Neuronal stem cell (in vitro differentiated cells): ENCODE data around the gene TRIP10. TPM values are rescaled to one million over a fixed set of nuclear protein-coding genes. Genes with fewer than 3 reads are reported as not detected.

Experiments
- DNase-seq: peaks from one replicate; pipeline ENCODE4 v3.0.0-alpha.2; 2013; ENCODE audit warnings: low spot score
- H2AFZ ChIP-seq: one replicate; pipeline ENCODE4 v1.6.1; 2013; ENCODE audit warnings: mild to moderate bottlenecking, low read length, inconsistent platforms
- H2AK5ac ChIP-seq: 2 replicates; pipeline ENCODE4 v1.6.1; 2013; ENCODE audit warnings: low read depth, mild to moderate bottlenecking, inconsistent platforms, low read length, moderate library complexity, mixed read lengths
- H2BK120ac ChIP-seq: 2 replicates; pipeline ENCODE4 v1.6.1; 2013; ENCODE audit warnings: low read depth, mild to moderate bottlenecking, inconsistent platforms, low read length, moderate library complexity, mixed read lengths
- H2BK12ac ChIP-seq: one replicate; pipeline ENCODE4 v1.6.1; 2013; ENCODE audit warnings: low read length, inconsistent platforms
- H2BK15ac ChIP-seq: 2 replicates; pipeline ENCODE4 v1.6.1; 2013; ENCODE audit warnings: mild to moderate bottlenecking, low read length, inconsistent platforms, mixed read lengths
- H2BK5ac ChIP-seq: one replicate; pipeline ENCODE4 v1.6.1; 2013; ENCODE audit warnings: inconsistent platforms, mild to moderate bottlenecking, low read length, moderate library complexity
- H3K14ac ChIP-seq: one replicate; pipeline ENCODE4 v1.6.1; 2013; ENCODE audit warnings: low read length, inconsistent platforms
- H3K18ac ChIP-seq: 2 replicates; pipeline ENCODE4 v1.6.1; 2013; ENCODE audit warnings: low read length, inconsistent platforms
- H3K23ac ChIP-seq: 2 replicates; pipeline ENCODE4 v1.6.1; 2013; ENCODE audit warnings: low read depth, mild to moderate bottlenecking, mixed read lengths, low read length, inconsistent platforms; ENCODE audit not compliant: poor library complexity
- H3K27ac ChIP-seq: replicated peaks from 3 replicates; pipeline ENCODE4 v1.5.1; 2013; ENCODE audit warnings: low read length, inconsistent platforms
- H3K27me3 ChIP-seq, 3 experiments: 2 replicates each; pipeline ENCODE4 v1.6.1; 2013; ENCODE audit warnings: low read length in 3 of 3, mild to moderate bottlenecking in 2 of 3, inconsistent platforms in 1 of 3, low read depth in 1 of 3, mixed read lengths in 1 of 3, moderate library complexity in 1 of 3; ENCODE audit not compliant: control insufficient read depth in 3 of 3, insufficient read depth in 3 of 3
- H3K36me3 ChIP-seq, 2 donors: replicated peaks in 1 of 2; 2 replicates each; pipeline ENCODE4 v1.6.1; 2013; ENCODE audit warnings: low read length in 2 of 2; ENCODE audit not compliant: control insufficient read depth in 2 of 2, insufficient read depth in 2 of 2
- H3K4ac ChIP-seq: 2 replicates; pipeline ENCODE4 v1.6.1; 2013; ENCODE audit warnings: inconsistent platforms, mild to moderate bottlenecking, low read length, moderate library complexity
- H3K4me1 ChIP-seq, 2 donors: 1 replicate in 1 of 2; 2 replicates in 1 of 2; pipeline ENCODE4 v1.6.1; 2013; ENCODE audit warnings: low read length in 2 of 2, low read depth in 1 of 2; ENCODE audit not compliant: control insufficient read depth in 2 of 2, insufficient read depth in 1 of 2
- H3K4me2 ChIP-seq: one replicate; pipeline ENCODE4 v1.6.1; 2013; ENCODE audit warnings: mild to moderate bottlenecking, low read length, inconsistent platforms; ENCODE audit not compliant: insufficient read depth, poor library complexity, severe bottlenecking
- H3K4me3 ChIP-seq, 2 donors: 2 replicates each; pipeline ENCODE4 v1.5.1; 2013; ENCODE audit warnings: low read length in 2 of 2, mild to moderate bottlenecking in 2 of 2, inconsistent platforms in 1 of 2, moderate library complexity in 1 of 2
- H3K79me1 ChIP-seq: one replicate; pipeline ENCODE4 v1.6.1; 2013; ENCODE audit warnings: low read depth, mild to moderate bottlenecking, inconsistent platforms, low read length, moderate library complexity
- H3K9ac ChIP-seq: one replicate; pipeline ENCODE4 v1.6.1; 2013; ENCODE audit warnings: mild to moderate bottlenecking, low read depth, low read length, inconsistent platforms; ENCODE audit not compliant: poor library complexity
- H3K9me3 ChIP-seq, 2 donors: replicated peaks in 1 of 2; 2 replicates each; pipeline versions ENCODE3 to v1.6.1; 2013; ENCODE audit warnings: low read length in 2 of 2, mild to moderate bottlenecking in 2 of 2, inconsistent platforms in 1 of 2, low read depth in 1 of 2, mixed read lengths in 1 of 2, moderate library complexity in 1 of 2; ENCODE audit not compliant: control insufficient read depth in 2 of 2, insufficient read depth in 1 of 2
- H4K8ac ChIP-seq: one replicate; pipeline ENCODE4 v1.6.1; 2013; ENCODE audit warnings: low read depth, mild to moderate bottlenecking, inconsistent platforms, low read length, moderate library complexity
- H4K91ac ChIP-seq: one replicate; pipeline ENCODE4 v1.6.1; 2013; ENCODE audit warnings: low read length, low read depth, mild to moderate bottlenecking, inconsistent platforms; ENCODE audit not compliant: poor library complexity
- WGBS, 2 donors: extraction: QIAGEN DNeasy Blood & Tissue Kit; methylation state at CpG; one replicate each; pipeline ENCODE4 v1.1.7; 2013; ENCODE audit warnings: missing lambda C conversion rate in 2 of 2, mixed read lengths in 1 of 2; ENCODE audit not compliant: insufficient read length in 2 of 2, insufficient replicate concordance in 1 of 2; ENCODE audit errors: extremely low coverage in 2 of 2; 5-methylcytosine and 5-hydroxymethylcytosine counted together
- polyA plus RNA-seq, 2 experiments: library from polyadenylated mRNA; stranded (reverse); fragments of 200-250 nt; gene quantifications; one replicate each; pipeline ENCODE4 v1.2.3, GENCODE V29; 2013

The TRIP10 gene, protein sequence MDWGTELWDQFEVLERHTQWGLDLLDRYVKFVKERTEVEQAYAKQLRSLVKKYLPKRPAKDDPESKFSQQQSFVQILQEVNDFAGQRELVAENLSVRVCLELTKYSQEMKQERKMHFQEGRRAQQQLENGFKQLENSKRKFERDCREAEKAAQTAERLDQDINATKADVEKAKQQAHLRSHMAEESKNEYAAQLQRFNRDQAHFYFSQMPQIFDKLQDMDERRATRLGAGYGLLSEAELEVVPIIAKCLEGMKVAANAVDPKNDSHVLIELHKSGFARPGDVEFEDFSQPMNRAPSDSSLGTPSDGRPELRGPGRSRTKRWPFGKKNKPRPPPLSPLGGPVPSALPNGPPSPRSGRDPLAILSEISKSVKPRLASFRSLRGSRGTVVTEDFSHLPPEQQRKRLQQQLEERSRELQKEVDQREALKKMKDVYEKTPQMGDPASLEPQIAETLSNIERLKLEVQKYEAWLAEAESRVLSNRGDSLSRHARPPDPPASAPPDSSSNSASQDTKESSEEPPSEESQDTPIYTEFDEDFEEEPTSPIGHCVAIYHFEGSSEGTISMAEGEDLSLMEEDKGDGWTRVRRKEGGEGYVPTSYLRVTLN
- polyA plus RNA-seq (2013, experiment 1 of 2), result 49.7 TPM
- polyA plus RNA-seq (2013, experiment 2 of 2), result 50.0 TPM

DNA sequence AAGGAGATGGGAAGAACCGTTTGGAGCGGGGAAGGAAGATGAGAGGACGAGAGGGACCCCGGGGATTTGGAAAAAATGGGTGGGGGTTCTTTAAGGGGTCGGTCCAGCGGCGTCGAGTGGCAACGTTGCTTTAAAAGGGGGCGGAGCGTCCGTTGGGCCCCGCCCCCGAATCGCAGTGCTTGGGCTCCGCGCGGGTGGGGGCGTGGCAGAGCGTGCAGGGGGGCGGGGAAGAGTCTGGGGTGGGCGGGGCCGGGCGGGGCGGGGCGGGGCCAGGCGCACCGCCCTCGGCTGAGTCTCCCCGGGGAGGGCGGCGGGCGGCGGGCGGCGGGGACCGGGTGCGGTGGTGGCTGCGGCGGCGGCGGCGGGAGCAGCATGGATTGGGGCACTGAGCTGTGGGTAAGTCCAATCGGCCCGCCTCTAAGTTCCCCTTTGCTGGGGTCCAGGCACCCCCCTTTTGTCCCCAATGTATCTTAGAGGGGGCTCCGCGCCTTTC, at the start of gene TRIP10:
Gene TRIP10 (plus strand): TSS at position 291 of the 493 bp plus-strand sequence. CDS start 82 bp downstream, at position 373.
- peak within 1 kb of the TSS; percentile 32 for H3K27ac ChIP-seq
- H4K91ac ChIP-seq, result no peak within 1 kb of the TSS
- no CpG with 5 or more reads among the region's 47 CpGs for WGBS, 2 donors

DNA sequence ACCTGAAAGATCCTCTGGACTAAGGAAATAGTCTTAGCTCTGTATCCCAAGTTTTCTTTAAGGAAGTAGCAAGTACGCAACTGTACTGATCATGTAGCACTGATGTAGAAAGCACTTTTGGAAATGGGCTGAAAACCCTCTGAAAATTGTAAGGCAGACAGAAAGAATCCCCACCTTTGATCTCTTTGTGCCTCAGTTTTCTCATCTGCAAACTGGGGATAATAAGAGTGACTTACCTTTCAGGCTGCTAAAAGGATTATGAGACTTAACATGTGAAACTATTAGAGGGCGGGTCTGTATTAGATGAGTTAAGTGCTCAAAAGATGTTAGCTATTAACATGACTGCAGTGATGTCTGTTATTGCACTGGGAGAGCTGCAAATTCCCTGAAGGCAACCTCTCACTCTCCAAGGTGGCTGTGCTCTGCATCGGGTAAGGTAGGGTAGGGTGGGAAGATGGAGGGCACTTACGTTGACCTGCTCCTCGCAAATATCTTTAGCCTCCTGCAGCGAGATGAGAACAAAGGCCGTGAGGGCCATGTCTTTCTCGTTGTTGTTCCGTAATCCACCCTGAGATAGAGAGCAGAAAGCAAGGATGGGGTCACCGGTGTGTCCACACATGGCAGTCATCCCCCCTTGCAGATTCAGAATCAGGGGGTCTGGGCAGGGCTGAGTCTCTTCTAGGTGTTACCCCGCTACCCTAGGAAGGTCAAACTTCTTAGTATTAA, 49.2 kb upstream of the TRIP10 start:
- no peak overlapping the region for H2BK15ac ChIP-seq
- no peak overlapping the region for H2AK5ac ChIP-seq
- H2AFZ ChIP-seq, result no peak overlapping the region
- no peak overlapping the region for H3K14ac ChIP-seq
- H4K8ac ChIP-seq, result no peak overlapping the region
- no peak overlapping the region for H4K91ac ChIP-seq
- peaks cover 0 to 14% (median 0%) of the 10 kb centered on the region in 3 experiments for H3K27me3 ChIP-seq
- no peaks in the 10 kb centered on the region for H3K4me1 ChIP-seq
- no peak for DNase-seq
- no peak overlapping the region for H3K27ac ChIP-seq
- H3K4ac ChIP-seq, result no peak overlapping the region
- no peak overlapping the region for H2BK120ac ChIP-seq
- H3K4me2 ChIP-seq, result no peak overlapping the region
- H3K36me3 ChIP-seq, result no peaks in the 10 kb centered on the region
- H3K79me1 ChIP-seq, result no peaks in the 10 kb centered on the region
- H2BK12ac ChIP-seq, result no peak overlapping the region
- no peaks in the 10 kb centered on the region for H3K9me3 ChIP-seq
- no peak overlapping the region for H3K9ac ChIP-seq
- H3K4me3 ChIP-seq, result no peak overlapping the region
- H3K23ac ChIP-seq, result no peak overlapping the region
- WGBS, 2 donors, result no CpG with 5 or more reads among the region's 11 CpGs
- no peak overlapping the region for H3K18ac ChIP-seq
- no peak overlapping the region for H2BK5ac ChIP-seq

More for the DNA sequence above, at the start of gene TRIP10:
- H3K79me1 ChIP-seq, result peaks cover 2% of the 10 kb centered on the region
- peak within 1 kb of the TSS; percentile 72 to 95 for H3K4me3 ChIP-seq
- peak within 1 kb of the TSS; percentile 90 for H2AFZ ChIP-seq
- H3K18ac ChIP-seq, result peak within 1 kb of the TSS; percentile 93
- H2AK5ac ChIP-seq, result peak within 1 kb of the TSS; percentile 91
- no peak within 1 kb of the TSS for H3K14ac ChIP-seq
- peak within 1 kb of the TSS; percentile 92 for H2BK12ac ChIP-seq
- H3K4me1 ChIP-seq, result peaks cover 30 to 36% of the 10 kb centered on the region in 2 donors
- H3K4ac ChIP-seq, result no peak within 1 kb of the TSS
- H3K4me2 ChIP-seq, result peak within 1 kb of the TSS; percentile 79
- DNase-seq, result peak; percentile 79
- peak within 1 kb of the TSS; percentile 92 for H2BK120ac ChIP-seq
- peak within 1 kb of the TSS; percentile 75 for H3K9ac ChIP-seq
- H4K8ac ChIP-seq, result no peak within 1 kb of the TSS
- peaks cover 0 to 6% of the 10 kb centered on the region in 2 donors for H3K36me3 ChIP-seq
- H3K23ac ChIP-seq, result peak within 1 kb of the TSS; percentile 97
- no peaks in the 10 kb centered on the region for H3K9me3 ChIP-seq
- H3K27me3 ChIP-seq, result no peaks in the 10 kb centered on the region
- peak within 1 kb of the TSS; percentile 97 for H2BK15ac ChIP-seq
- H2BK5ac ChIP-seq, result peak within 1 kb of the TSS; percentile 76

DNA sequence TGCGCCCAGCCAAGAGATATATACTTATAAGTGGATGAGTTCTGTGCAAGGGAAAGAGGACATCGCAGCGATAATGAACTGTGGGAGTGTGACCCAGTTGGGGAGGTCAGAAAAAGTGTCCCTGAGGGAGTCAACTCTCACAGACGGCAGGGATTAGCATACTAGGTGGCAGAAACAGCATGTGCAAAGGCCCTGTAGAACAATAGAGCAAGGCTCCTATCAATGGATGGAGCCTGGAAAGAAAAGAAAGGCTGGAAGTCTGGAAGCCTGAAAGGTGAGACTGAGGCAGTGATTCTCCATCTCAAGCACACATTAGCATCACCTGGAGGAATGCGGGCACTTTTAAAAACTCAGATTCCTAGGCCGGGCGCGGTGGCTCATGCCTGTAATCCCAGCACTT, 48.1 kb upstream of the TRIP10 start:
- Histone ChIP-seq H3K4me2 (no peak overlapping the region), H3K27me3 (peaks cover 0 to 6% (median 0%) of the 10 kb centered on the region in 3 experiments), H3K14ac (no peak overlapping the region), H2BK15ac (no peak overlapping the region), H3K36me3 (no peaks in the 10 kb centered on the region), H3K27ac (no peak overlapping the region), H2BK120ac (no peak overlapping the region), H3K79me1 (no peaks in the 10 kb centered on the region), H3K4me1 (no peaks in the 10 kb centered on the region), H2BK5ac (no peak overlapping the region), H3K23ac (no peak overlapping the region), H4K91ac (no peak overlapping the region), H3K4me3 (no peak overlapping the region), H3K9ac (no peak overlapping the region), H3K4ac (no peak overlapping the region), H3K9me3 (no peaks in the 10 kb centered on the region), H2BK12ac (no peak overlapping the region), H2AFZ (no peak overlapping the region), H3K18ac (no peak overlapping the region), H2AK5ac (no peak overlapping the region), H4K8ac (no peak overlapping the region)
- DNase-seq, result no peak
- no CpG with 5 or more reads among the region's 8 CpGs for WGBS, 2 donors
